Activated naive CD4-positive, alpha-beta T cell treated with anti-CD3 and anti-CD28 coated beads, Interleukin-2, amount 50 U/mL, for 72 hours (primary cell): ENCODE measurements around the gene RIT2. TPM values are rescaled to one million over a fixed set of nuclear protein-coding genes. Genes with fewer than 3 reads are reported as not detected.

Source experiments
- ATAC-seq, 2 donors: fragments of 150-1000 bp; cut with Tn5 transposase; 2 replicates each; pipeline ENCODE4 v1.10.0; 2021; ENCODE audit warnings: mild to moderate bottlenecking in 2 of 2, moderate library complexity in 2 of 2
- DNase-seq, 2 donors: peaks; one replicate each; pipeline ENCODE4 v3.0.0; 2021 to 2022; ENCODE audit warnings: low spot score in 2 of 2
- H3K27ac Mint-ChIP-seq, 2 donors: one replicate each; pipeline ENCODE4 v1.8.0; 2022; ENCODE audit warnings: mild to moderate bottlenecking in 2 of 2, mixed read lengths in 2 of 2
- H3K36me3 Mint-ChIP-seq, 2 donors: one replicate each; pipeline ENCODE4 v1.8.0; 2022; ENCODE audit warnings: mixed read lengths in 2 of 2
- H3K9me3 Mint-ChIP-seq, 2 donors: one replicate each; pipeline ENCODE4 v1.8.0; 2022; ENCODE audit warnings: mixed read lengths in 2 of 2
- total RNA-seq, 2 donors: library from RNA; stranded (reverse); gene quantifications; one replicate each; pipeline ENCODE4 v1.2.3, GENCODE V29; 2022

Gene RIT2
- not detected for total RNA-seq

DNA sequence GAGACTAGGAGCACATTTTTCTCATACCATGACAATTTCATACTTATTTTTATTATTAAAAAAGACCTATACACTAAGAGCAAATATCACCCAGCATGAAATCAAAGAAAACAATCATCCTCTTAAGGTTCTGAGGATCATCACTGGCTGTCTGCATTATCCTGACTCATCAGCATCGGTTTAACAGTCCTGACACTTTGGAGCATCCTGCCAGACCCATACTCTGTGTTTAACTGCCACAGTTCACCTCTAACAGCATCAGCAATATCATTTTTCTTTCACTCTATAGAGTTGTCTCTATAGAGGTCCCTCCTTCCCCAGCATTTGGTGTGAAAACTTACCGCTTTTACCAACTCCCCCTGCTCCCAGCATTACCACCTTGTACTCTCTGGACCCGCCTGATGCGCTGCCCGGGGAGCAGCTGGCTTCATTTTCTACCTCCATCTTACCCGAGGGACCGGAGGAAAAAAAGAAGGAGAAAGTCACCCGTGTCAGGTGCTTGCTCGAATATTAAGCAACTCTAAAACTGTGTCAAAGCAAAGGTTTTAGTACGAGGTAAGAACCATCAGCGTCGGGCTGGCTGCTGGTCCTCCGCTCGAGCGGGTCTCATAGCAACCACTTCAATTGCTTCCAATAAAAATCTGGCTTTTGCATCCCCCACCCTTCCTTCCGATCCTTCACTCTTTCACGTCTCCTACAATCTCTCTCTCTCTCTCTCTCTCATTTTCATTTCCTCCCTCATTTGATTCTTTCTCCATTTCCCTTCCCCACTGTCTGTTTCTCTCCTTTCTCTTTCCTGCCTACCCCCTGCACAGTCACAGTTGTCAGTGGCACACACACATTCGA, at the start of gene RIT2:
TSS of gene RIT2 (minus strand) at position 610 of the 846 bp plus-strand sequence.
- no peak within 1 kb of the TSS for H3K27ac Mint-ChIP-seq
- H3K9me3 Mint-ChIP-seq, result peaks cover 11 to 13% of the 10 kb centered on the region in 2 donors
- no peaks in the 10 kb centered on the region for H3K36me3 Mint-ChIP-seq
- no peak for DNase-seq
- ATAC-seq, result no peak

- DNase-seq (no peak), ATAC-seq (no peak)
- Mint-ChIP-seq H3K9me3 (no peaks in the 10 kb centered on the region), H3K36me3 (no peaks in the 10 kb centered on the region), H3K27ac (no peak overlapping the region)
Observed at GRCh38 chr18:43161528-43161927, 46.0 kb upstream of the RIT2 start.

- Mint-ChIP-seq H3K27ac (no peak overlapping the region), H3K9me3 (no peaks in the 10 kb centered on the region), H3K36me3 (no peaks in the 10 kb centered on the region)
- no peak for DNase-seq
- ATAC-seq, result no peak
Observed at GRCh38 chr18:43160509-43160908, 45.0 kb upstream of the RIT2 start.

GRCh38 chr18:43159926-43160325, 44.4 kb upstream of the RIT2 start:
- DNase-seq (no peak), ATAC-seq (no peak)
- no peak overlapping the region for H3K27ac Mint-ChIP-seq

DNA sequence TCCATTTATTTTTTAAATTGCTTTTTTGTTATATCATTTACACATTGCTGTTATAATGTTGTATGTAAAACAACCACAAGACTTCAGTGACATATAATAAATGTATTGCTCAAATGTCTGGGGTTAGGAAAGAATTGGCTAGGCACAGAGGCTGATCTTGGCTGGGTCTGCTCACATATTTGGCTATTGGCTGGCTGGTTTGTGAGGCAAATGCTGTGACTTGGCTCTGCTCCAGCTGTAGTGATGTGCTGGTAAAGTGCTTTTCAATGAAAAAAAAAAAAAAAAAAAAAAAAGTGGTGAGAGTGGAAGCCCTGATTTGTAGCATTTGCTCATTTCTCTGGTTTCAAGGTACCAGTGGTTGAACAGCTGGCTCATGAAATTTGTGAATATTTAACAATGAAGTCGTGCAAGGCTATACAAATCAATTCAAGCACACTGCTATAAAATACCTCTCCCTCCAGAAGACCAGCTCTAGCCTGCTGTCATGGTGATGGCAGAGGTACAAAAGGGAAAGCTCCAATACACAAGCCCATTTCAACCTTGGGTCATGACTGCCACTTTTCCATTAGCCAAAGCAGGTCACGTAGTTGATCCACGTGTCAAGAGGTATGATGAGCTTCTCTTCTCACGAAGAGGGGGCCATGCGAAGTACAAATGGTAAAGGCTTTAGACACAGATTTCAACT, 43.7 kb upstream of the RIT2 start:
- DNase-seq (no peak), ATAC-seq (no peak)
- Mint-ChIP-seq H3K27ac (no peak overlapping the region), H3K36me3 (no peaks in the 10 kb centered on the region), H3K9me3 (no peaks in the 10 kb centered on the region)

More at GRCh38 chr18:43159926-43160325, 44.4 kb upstream of the RIT2 start:
- Mint-ChIP-seq H3K9me3 (no peaks in the 10 kb centered on the region), H3K36me3 (no peaks in the 10 kb centered on the region)

DNA sequence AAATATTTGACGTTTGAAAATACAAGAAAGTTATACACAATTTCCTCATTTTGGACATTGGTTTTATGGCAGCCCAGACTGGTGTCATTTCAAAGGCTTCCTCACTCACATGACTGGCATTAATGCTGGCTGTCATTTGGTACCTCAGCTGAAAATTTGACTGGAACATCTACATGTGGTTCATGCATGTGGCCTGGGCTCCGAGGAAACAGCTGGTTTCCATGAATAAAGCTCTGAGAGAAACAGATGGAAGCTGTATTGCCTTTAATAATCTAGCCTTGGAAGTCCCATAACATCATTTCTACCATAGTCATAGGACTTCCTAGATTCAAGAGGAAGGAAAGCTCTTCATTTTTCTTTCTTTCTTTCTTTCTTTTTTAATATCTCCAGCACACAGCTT, 42.9 kb upstream of the RIT2 start:
- Mint-ChIP-seq H3K36me3 (no peaks in the 10 kb centered on the region), H3K27ac (no peak overlapping the region), H3K9me3 (no peaks in the 10 kb centered on the region)
- ATAC-seq, result no peak
- DNase-seq, result no peak

DNA sequence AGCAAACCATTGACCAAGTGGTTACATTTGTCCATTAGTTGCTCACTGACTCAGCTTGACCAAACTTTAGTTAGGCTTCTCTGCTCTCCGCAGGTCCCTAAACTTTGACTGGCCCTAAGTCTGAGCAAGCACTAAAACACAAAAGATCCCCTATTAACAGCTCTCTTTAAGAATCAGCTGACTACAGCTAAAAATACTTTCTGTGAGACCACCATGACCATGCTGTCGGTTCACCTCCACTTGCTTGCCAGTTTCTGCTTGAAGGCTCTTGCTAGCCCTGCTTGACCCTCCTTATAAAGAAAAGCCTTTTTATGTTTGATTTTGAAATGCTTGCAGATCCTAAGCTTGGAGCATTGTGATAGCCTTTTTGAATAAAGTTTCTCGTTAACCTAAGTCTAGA, 40.4 kb upstream of the RIT2 start:
- H3K36me3 Mint-ChIP-seq, result no peaks in the 10 kb centered on the region
- DNase-seq, result no peak
- peaks cover under 1 to 4% of the 10 kb centered on the region in 2 donors for H3K9me3 Mint-ChIP-seq
- ATAC-seq, result no peak
- no peak overlapping the region for H3K27ac Mint-ChIP-seq

GRCh38 chr18:43148231-43148630, 32.7 kb upstream of the RIT2 start:
- Mint-ChIP-seq H3K36me3 (no peaks in the 10 kb centered on the region), H3K27ac (no peak overlapping the region), H3K9me3 (peaks cover 14 to 15% of the 10 kb centered on the region in 2 donors)
- ATAC-seq (no peak), DNase-seq (no peak)

- peaks cover 8 to 19% of the 10 kb centered on the region in 2 donors for H3K9me3 Mint-ChIP-seq
- no peak for DNase-seq
- peaks cover 0 to 5% of the 10 kb centered on the region in 2 donors for H3K36me3 Mint-ChIP-seq
- H3K27ac Mint-ChIP-seq, result no peak overlapping the region
- ATAC-seq, result no peak
Observed at GRCh38 chr18:43141208-43141607, 25.7 kb upstream of the RIT2 start.

DNA sequence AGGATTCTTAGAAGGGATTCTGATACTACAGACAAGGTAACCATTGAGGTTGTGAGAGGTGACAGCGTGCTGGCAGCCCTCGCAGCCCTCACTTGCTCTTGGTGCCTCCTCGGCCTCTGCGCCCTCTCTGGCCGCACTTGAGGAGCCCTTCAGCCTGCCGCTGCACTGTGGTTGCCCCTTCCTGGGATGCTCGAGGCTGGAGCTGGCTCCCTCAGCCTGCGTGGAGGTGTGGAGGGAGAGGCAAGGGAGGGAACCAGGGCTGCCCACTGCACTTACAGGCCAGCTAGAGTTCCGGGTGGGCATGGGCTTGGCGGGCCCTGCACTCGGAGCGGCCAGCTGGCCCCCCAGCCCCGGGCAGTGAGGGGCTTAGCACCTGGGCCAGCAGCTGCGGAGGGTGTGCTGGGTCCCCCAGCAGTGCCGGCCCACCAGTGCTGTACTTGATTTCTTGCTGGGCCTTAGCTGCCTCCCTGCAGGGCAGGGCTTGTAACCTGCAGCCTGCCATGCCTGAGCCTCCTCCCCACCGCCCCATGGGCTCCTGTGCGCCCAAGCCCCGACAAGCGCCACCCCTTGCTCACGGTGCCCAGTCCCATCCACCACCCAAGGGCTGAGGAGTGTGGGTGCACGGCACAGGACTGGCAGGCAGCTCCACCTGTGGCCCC, 23.9 kb upstream of the RIT2 start:
- no peak for DNase-seq
- peaks cover 0 to 5% of the 10 kb centered on the region in 2 donors for H3K36me3 Mint-ChIP-seq

DNA sequence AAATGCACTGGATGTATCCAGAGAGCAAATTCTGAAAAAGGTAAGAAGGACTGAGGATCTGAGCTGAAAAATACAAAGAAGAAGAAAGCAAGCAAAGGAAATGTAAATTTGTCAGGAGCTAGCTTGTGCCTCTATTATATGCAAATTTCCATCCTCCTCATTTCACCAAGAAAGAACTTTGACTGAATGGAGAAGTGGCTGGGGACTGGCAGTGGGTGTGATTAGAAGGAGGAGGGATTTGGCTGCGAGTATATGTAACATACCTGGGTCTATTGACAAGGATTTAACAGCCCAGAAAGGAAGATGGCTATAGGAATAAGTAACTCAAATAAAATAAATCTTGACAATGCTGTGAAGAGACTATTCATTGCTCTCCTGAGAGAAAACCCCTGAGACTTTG, 19.4 kb upstream of the RIT2 start:
- no peaks in the 10 kb centered on the region for H3K36me3 Mint-ChIP-seq
- ATAC-seq (no peak), DNase-seq (no peak)
- H3K9me3 Mint-ChIP-seq, result peaks cover 11 to 14% of the 10 kb centered on the region in 2 donors
- no peak overlapping the region for H3K27ac Mint-ChIP-seq

More for the DNA sequence above, 23.9 kb upstream of the RIT2 start:
- H3K27ac Mint-ChIP-seq, result no peak overlapping the region
- peaks cover 11 to 16% of the 10 kb centered on the region in 2 donors for H3K9me3 Mint-ChIP-seq
- no peak for ATAC-seq

GRCh38 chr18:43130716-43131260, 15.3 kb upstream of the RIT2 start:
- no peak overlapping the region for H3K27ac Mint-ChIP-seq
- ATAC-seq, result no peak
- H3K9me3 Mint-ChIP-seq, result peaks cover 11 to 16% of the 10 kb centered on the region in 2 donors

DNA sequence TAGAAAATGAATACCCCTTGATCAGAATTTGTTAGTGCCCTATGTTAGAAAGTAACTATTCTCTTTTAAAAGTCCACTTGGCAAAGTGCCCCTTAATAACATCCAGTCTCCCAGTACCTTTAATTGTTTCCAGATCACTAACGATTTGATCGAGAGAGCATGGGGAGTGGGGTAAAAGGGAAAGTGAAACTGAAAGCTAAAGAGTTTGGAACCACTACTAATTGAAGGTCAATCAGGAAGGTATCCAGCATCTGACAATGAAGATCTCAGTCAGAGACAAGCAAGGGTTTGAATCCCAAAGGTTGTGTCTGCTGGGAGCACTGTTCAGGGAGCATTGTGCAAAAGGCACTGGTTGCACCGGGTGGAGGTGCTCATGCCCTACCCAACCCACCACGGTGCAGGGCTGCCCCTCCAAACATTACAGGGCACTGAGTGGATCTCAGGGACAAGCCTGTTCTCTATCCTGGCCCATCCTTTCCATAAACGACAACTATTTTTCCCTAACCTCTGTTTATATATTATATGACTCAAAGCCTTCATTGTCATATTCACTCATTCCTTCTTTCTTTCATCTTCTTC, 14.6 kb upstream of the RIT2 start:
- ATAC-seq (no peak), DNase-seq (no peak)
- Mint-ChIP-seq H3K36me3 (no peaks in the 10 kb centered on the region), H3K27ac (no peak overlapping the region), H3K9me3 (peaks cover 10 to 19% of the 10 kb centered on the region in 2 donors)

More at GRCh38 chr18:43130716-43131260, 15.3 kb upstream of the RIT2 start:
- DNase-seq, result no peak
- no peaks in the 10 kb centered on the region for H3K36me3 Mint-ChIP-seq

DNA sequence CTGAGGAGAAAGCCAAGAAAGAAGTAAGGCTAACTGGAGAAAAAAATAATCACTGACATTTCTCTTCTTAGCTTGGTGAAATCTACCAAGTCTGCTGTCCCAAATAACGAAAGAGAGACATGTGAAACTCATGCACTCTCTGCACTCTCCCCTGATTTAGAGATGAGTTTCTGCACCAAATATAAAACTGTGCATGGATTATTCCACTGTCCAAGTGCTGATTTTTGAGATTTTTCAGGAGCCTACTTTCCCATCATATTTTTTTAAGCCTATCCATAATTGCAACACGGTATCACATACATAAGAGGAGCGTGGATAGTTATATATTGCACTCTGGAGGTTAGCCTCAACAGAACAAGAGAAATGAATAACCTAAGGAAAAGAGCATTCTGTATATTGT, 10.0 kb upstream of the RIT2 start:
- no peak for DNase-seq
- no peak overlapping the region for H3K27ac Mint-ChIP-seq
- no peak for ATAC-seq
- H3K9me3 Mint-ChIP-seq, result peaks cover 9 to 30% of the 10 kb centered on the region in 2 donors
- no peaks in the 10 kb centered on the region for H3K36me3 Mint-ChIP-seq

GRCh38 chr18:43122955-43123354, 7.5 kb upstream of the RIT2 start:
- Mint-ChIP-seq H3K36me3 (no peaks in the 10 kb centered on the region), H3K27ac (no peak overlapping the region), H3K9me3 (peaks cover 17 to 32% of the 10 kb centered on the region in 2 donors)
- no peak for ATAC-seq
- DNase-seq, result no peak

GRCh38 chr18:43116699-43117294, 1.3 kb upstream of the RIT2 start:
- DNase-seq, result no peak
- Mint-ChIP-seq H3K9me3 (peaks cover 11 to 13% of the 10 kb centered on the region in 2 donors), H3K36me3 (no peaks in the 10 kb centered on the region), H3K27ac (no peak overlapping the region)
- ATAC-seq, result no peak
